IPS DF 6.9 (cell line): ENCODE measurements around the gene SMAD1.

Experiments
- DNase-seq: peaks from one replicate; pipeline ENCODE4 v3.0.0-alpha.2; 2013; ENCODE audit warnings: low read depth, low spot score
- H3K27ac ChIP-seq: one replicate; pipeline ENCODE4 v1.5.1; 2013; ENCODE audit warnings: low read length, control low read depth
- H3K27me3 ChIP-seq: 2 replicates; pipeline ENCODE4 v1.6.1; 2013; ENCODE audit warnings: mild to moderate bottlenecking, low read length; ENCODE audit not compliant: control insufficient read depth, insufficient read depth
- H3K36me3 ChIP-seq: 2 replicates; pipeline ENCODE4 v1.6.1; 2013; ENCODE audit warnings: low read length; ENCODE audit not compliant: control insufficient read depth, insufficient read depth
- H3K4me1 ChIP-seq: 2 replicates; pipeline ENCODE4 v1.6.1; 2013; ENCODE audit warnings: low read length; ENCODE audit not compliant: control insufficient read depth, insufficient read depth
- H3K4me3 ChIP-seq: 2 replicates; pipeline ENCODE4 v1.5.1; 2013; ENCODE audit warnings: mild to moderate bottlenecking, low read length
- H3K9me3 ChIP-seq: 2 replicates; pipeline ENCODE4 v1.6.1; 2013; ENCODE audit warnings: low read length, inconsistent platforms; ENCODE audit not compliant: control insufficient read depth, insufficient read depth
- WGBS: extraction: QIAGEN DNeasy Blood & Tissue Kit; methylation state at CpG from one replicate; pipeline ENCODE4 v1.1.7; 2013; ENCODE audit warnings: mixed read lengths, missing lambda C conversion rate; ENCODE audit not compliant: insufficient read length, insufficient coverage; 5-methylcytosine and 5-hydroxymethylcytosine counted together

Gene SMAD1

GRCh38 chr4:145452447-145453162 is 29.0 kb upstream of the SMAD1 start:
- Histone ChIP-seq H3K36me3 (no peaks in the 10 kb centered on the region), H3K4me3 (no peak overlapping the region), H3K4me1 (no peaks in the 10 kb centered on the region), H3K9me3 (no peaks in the 10 kb centered on the region; the same call in 1 of the 2 replicates), H3K27ac (no peak overlapping the region), H3K27me3 (no peaks in the 10 kb centered on the region)
- WGBS, result no CpG with 5 or more reads among the region's 5 CpGs
- no peak for DNase-seq

DNA sequence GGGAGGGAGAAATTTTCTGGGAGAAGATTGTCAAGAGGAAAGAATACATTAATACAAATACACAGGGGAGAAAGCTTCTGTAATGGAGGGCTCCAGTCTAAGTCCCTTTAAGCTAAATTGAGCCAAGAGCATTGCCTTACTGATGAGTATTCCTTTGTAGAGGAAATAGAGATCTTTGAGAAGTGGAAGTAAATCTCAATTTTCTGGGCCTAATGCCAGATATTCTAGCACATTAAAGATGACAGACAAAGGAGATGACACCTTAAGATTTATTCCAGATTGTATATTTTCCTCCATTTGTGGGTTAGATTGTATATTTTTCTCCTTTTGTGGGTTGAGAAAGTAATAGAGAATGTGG is 28.5 kb upstream of the SMAD1 start:
- Histone ChIP-seq H3K27me3 (no peaks in the 10 kb centered on the region), H3K9me3 (no peaks in the 10 kb centered on the region; the same call in 1 of the 2 replicates), H3K36me3 (no peaks in the 10 kb centered on the region), H3K27ac (no peak overlapping the region), H3K4me1 (no peaks in the 10 kb centered on the region), H3K4me3 (no peak overlapping the region)
- no peak for DNase-seq

- Histone ChIP-seq H3K27ac (no peak overlapping the region), H3K27me3 (no peaks in the 10 kb centered on the region), H3K36me3 (no peaks in the 10 kb centered on the region), H3K4me3 (no peak overlapping the region), H3K4me1 (no peaks in the 10 kb centered on the region), H3K9me3 (no peaks in the 10 kb centered on the region; the same call in 1 of the 2 replicates)
- no peak for DNase-seq
- WGBS, result no CpG with 5 or more reads among the region's 4 CpGs
These were observed 8.4 kb upstream of the SMAD1 start for GRCh38 chr4:145473203-145473602.

GRCh38 chr4:145480257-145480656 is 1.4 kb upstream of the SMAD1 start:
- Histone ChIP-seq H3K27ac (no peak overlapping the region), H3K4me3 (no peak overlapping the region), H3K27me3 (no peaks in the 10 kb centered on the region), H3K36me3 (no peaks in the 10 kb centered on the region), H3K9me3 (no peaks in the 10 kb centered on the region), H3K4me1 (no peaks in the 10 kb centered on the region; the same call in 1 of the 2 replicates)
- no CpG with 5 or more reads among the region's 1 CpG for WGBS
- no peak for DNase-seq

DNA sequence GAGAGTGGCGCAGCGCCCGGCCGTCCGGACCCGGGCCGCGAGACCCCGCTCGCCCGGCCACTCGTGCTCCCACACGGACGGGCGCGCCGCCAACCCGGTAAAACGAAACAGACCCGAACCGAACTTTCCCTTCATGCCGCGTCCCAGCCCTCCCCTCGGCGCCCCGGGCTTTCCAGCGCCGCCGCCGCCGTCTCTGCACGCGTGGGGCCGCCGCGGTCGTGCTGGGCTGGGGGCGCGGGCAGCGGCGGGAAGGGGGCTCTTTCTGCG is 222 bp downstream of the SMAD1 start:
- Histone ChIP-seq H3K27ac (no peak overlapping the region), H3K4me1 (no peaks in the 10 kb centered on the region; the same call in 1 of the 2 replicates), H3K36me3 (no peaks in the 10 kb centered on the region), H3K4me3 (peak overlapping the region; percentile 89), H3K9me3 (no peaks in the 10 kb centered on the region), H3K27me3 (no peaks in the 10 kb centered on the region)
- no CpG with 5 or more reads among the region's 42 CpGs for WGBS
- no peak for DNase-seq

DNA sequence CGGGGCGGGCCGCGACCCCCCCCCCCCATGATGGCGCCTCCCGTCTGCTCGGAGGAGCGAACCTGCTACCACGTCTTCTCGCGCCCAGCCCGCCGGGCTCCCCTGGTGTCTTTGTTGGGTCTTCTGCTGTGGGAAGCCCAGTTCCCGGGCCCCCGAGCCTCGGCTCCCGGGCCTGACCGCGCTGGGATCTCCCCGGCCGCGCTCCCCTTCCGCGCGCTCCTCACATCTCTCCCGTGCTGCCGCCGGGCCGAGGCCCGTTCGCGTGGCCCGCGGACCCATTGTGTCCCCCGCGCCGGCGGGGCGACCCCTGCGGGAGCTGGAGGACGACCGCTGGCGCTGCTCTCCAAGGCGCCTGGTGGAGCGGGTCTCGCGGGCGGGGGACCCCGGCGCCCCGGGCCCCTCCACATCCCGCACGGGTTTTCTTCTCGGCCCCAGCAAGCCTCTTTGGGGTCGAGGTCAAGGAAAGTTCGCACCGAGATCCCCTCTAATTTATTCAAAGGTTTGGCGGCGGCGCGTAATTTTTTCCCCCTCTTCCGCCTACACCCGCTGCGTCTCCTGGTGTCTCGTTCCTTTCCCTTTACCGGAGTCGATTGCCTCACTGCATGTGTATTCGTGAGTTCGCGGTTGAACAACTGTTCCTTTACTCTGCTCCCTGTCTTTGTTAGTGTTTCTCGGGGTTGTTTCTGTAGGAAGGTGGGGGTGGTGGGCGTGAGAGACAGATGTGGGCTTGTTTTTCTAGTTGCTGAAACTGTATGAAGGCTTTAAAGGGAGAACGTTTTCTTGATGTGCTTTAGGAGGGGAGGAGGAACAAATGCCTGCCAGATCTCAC is 770 bp downstream of the SMAD1 start:
- H3K4me3 ChIP-seq, result peak overlapping the region; percentile 89
- no CpG with 5 or more reads among the region's 73 CpGs for WGBS
- H3K4me1 ChIP-seq, result no peaks in the 10 kb centered on the region; the same call in 1 of the 2 replicates
- no peaks in the 10 kb centered on the region for H3K9me3 ChIP-seq
- H3K36me3 ChIP-seq, result no peaks in the 10 kb centered on the region
- no peak for DNase-seq
- no peaks in the 10 kb centered on the region for H3K27me3 ChIP-seq
- H3K27ac ChIP-seq, result no peak overlapping the region

DNA sequence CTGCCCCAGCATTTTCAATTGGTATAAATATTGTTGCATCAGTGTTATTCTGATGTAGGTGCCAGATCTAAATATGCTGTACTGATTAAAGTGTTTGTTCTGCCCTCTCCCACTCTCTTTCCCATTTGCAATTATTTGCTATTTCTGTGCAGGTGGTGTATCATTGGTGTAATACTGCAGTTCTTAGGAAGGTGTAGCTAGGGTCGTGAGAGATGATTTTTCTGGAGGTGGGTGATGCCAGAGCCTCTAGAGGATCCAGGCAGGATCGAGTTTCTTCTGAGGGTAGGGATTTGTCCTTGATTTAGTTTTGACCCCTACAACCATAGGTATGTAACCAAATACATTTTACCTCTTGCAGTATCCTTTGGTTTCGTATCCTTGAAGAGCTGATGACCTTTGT is 1.9 kb downstream of the SMAD1 start:
- no peaks in the 10 kb centered on the region for H3K9me3 ChIP-seq
- no peaks in the 10 kb centered on the region; the same call in 1 of the 2 replicates for H3K4me1 ChIP-seq
- H3K27me3 ChIP-seq, result no peaks in the 10 kb centered on the region
- no peak overlapping the region; the same call in 1 of the 2 replicates for H3K4me3 ChIP-seq
- no peaks in the 10 kb centered on the region for H3K36me3 ChIP-seq
- no peak overlapping the region for H3K27ac ChIP-seq
- no peak for DNase-seq
- no CpG with 5 or more reads among the region's 3 CpGs for WGBS

- DNase-seq, result no peak
- WGBS, result no CpG with 5 or more reads among the region's 2 CpGs
- Histone ChIP-seq H3K4me1 (no peaks in the 10 kb centered on the region; the same call in 1 of the 2 replicates), H3K27ac (no peak overlapping the region), H3K9me3 (no peaks in the 10 kb centered on the region), H3K27me3 (no peaks in the 10 kb centered on the region), H3K4me3 (no peak overlapping the region), H3K36me3 (no peaks in the 10 kb centered on the region)
These were observed 2.7 kb downstream of the SMAD1 start for GRCh38 chr4:145484225-145484846.

GRCh38 chr4:145485120-145485519 is 3.5 kb downstream of the SMAD1 start:
- no peaks in the 10 kb centered on the region for H3K9me3 ChIP-seq
- H3K27me3 ChIP-seq, result no peaks in the 10 kb centered on the region
- no peak overlapping the region for H3K27ac ChIP-seq
- no peaks in the 10 kb centered on the region for H3K36me3 ChIP-seq
- no CpG with 5 or more reads among the region's 9 CpGs for WGBS
- no peak for DNase-seq
- no peaks in the 10 kb centered on the region; the same call in 1 of the 2 replicates for H3K4me1 ChIP-seq
- no peak overlapping the region for H3K4me3 ChIP-seq

DNA sequence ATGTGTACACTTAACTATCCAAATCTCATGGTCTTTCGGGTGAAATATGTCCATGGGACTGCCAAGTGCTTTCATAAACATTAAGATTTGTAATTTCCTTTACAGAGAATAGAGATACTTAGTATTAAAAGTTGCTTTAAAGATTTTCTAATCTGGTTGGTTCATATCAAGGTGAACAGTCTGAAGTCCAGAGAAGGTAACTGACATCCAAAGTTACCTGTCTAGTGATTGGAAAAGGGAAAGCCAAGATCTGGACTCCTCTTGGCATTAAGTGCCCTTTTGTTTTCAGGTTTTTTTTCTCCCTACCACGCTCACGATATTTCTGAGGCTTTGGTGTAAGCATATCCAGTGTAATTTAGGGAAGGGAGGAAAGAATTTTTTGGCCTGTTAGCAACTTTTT is 5.0 kb downstream of the SMAD1 start:
- H3K27ac ChIP-seq, result no peak overlapping the region
- H3K4me3 ChIP-seq, result no peak overlapping the region
- H3K9me3 ChIP-seq, result no peaks in the 10 kb centered on the region
- DNase-seq, result no peak
- no peaks in the 10 kb centered on the region; the same call in 1 of the 2 replicates for H3K4me1 ChIP-seq
- no CpG with 5 or more reads among the region's 3 CpGs for WGBS
- no peaks in the 10 kb centered on the region for H3K27me3 ChIP-seq
- no peaks in the 10 kb centered on the region for H3K36me3 ChIP-seq
